ENCODE measurements around the gene ITPKA.

The ITPKA gene

GRCh38 chr15:41489641-41490040 is 4.0 kb upstream of the ITPKA start:
- no peak for DNase-seq (ENCODE audit: extremely low read depth in 1 of 2, low read depth in 1 of 2)

GRCh38 chr15:41490355-41490754 is 3.3 kb upstream of the ITPKA start:
- no peak for DNase-seq (ENCODE audit: extremely low read depth in 1 of 2, low read depth in 1 of 2)

GRCh38 chr15:41491889-41492288 is 1.8 kb upstream of the ITPKA start:
- no peak for DNase-seq (ENCODE audit: extremely low read depth in 1 of 2, low read depth in 1 of 2)

- no peak for DNase-seq (ENCODE audit: extremely low read depth in 1 of 2, low read depth in 1 of 2)
Observed at GRCh38 chr15:41492597-41493204, 973 bp upstream of the ITPKA start.

GRCh38 chr15:41493902-41494189 is 172 bp downstream of the ITPKA start:
- DNase-seq (ENCODE audit: extremely low read depth in 1 of 2, low read depth in 1 of 2), result no peak

- DNase-seq (ENCODE audit: extremely low read depth in 1 of 2, low read depth in 1 of 2), result no peak
Observed at GRCh38 chr15:41494190-41494921, 682 bp downstream of the ITPKA start.

GRCh38 chr15:41494922-41495735 is 1.5 kb downstream of the ITPKA start:
- no peak for DNase-seq (ENCODE audit: extremely low read depth in 1 of 2, low read depth in 1 of 2)

GRCh38 chr15:41495736-41496599 is 2.3 kb downstream of the ITPKA start:
- DNase-seq (ENCODE audit: extremely low read depth in 1 of 2, low read depth in 1 of 2), result no peak

GRCh38 chr15:41498657-41499056 is 5.0 kb downstream of the ITPKA start:
- no peak for DNase-seq (ENCODE audit: extremely low read depth in 1 of 2, low read depth in 1 of 2)

GRCh38 chr15:41499109-41499851 is 5.6 kb downstream of the ITPKA start:
- DNase-seq (ENCODE audit: extremely low read depth in 1 of 2, low read depth in 1 of 2), result no peak

- no peak for DNase-seq (ENCODE audit: extremely low read depth in 1 of 2, low read depth in 1 of 2)
Observed at GRCh38 chr15:41501191-41501917, 7.7 kb downstream of the ITPKA start.

- no peak for DNase-seq (ENCODE audit: extremely low read depth in 1 of 2, low read depth in 1 of 2)
Observed at GRCh38 chr15:41501931-41502794, 8.5 kb downstream of the ITPKA start.

GRCh38 chr15:41502795-41503668 is 9.4 kb downstream of the ITPKA start:
- DNase-seq (ENCODE audit: extremely low read depth in 1 of 2, low read depth in 1 of 2), result no peak

GRCh38 chr15:41503669-41504010 is 10.0 kb downstream of the ITPKA start:
- no peak for DNase-seq (ENCODE audit: extremely low read depth in 1 of 2, low read depth in 1 of 2)

GRCh38 chr15:41504751-41505492 is 11.2 kb downstream of the ITPKA start:
- DNase-seq (ENCODE audit: extremely low read depth in 1 of 2, low read depth in 1 of 2), result no peak

- no peak for DNase-seq (ENCODE audit: extremely low read depth in 1 of 2, low read depth in 1 of 2)
Observed at GRCh38 chr15:41505776-41506175, 12.1 kb downstream of the ITPKA start.

- no peak for DNase-seq (ENCODE audit: extremely low read depth in 1 of 2, low read depth in 1 of 2)
Observed at GRCh38 chr15:41506796-41507341, 13.2 kb downstream of the ITPKA start.
